Astrocyte of the hippocampus (primary cell): ENCODE results near the gene SEC14L6.

Source experiments
- DNase-seq: peaks from one replicate; pipeline ENCODE4 v3.0.0; 2011; ENCODE audit warnings: low read depth, low spot score

SEC14L6 gene

GRCh38 chr22:30497466-30498150, 48.9 kb downstream of the SEC14L6 start:
- DNase-seq: no peak

- DNase-seq: no peak
Measured at GRCh38 chr22:30495041-30495784, 51.3 kb downstream of the SEC14L6 start.

GRCh38 chr22:30492144-30492543, 54.4 kb downstream of the SEC14L6 start:
- DNase-seq: no peak

- no peak for DNase-seq
Measured at GRCh38 chr22:30491381-30491780, 55.2 kb downstream of the SEC14L6 start.

GRCh38 chr22:30490399-30490798, 56.1 kb downstream of the SEC14L6 start:
- DNase-seq: no peak

- DNase-seq: no peak
Measured at GRCh38 chr22:30488121-30488520, 58.4 kb downstream of the SEC14L6 start.

GRCh38 chr22:30486661-30487115, 59.9 kb downstream of the SEC14L6 start:
- DNase-seq: no peak

GRCh38 chr22:30486118-30486517, 60.4 kb downstream of the SEC14L6 start:
- no peak for DNase-seq

GRCh38 chr22:30485362-30485988, 61.1 kb downstream of the SEC14L6 start:
- DNase-seq: peak; percentile 74

GRCh38 chr22:30483169-30483568, 63.4 kb downstream of the SEC14L6 start:
- no peak for DNase-seq

- peak; percentile 43 for DNase-seq
Measured at GRCh38 chr22:30481711-30482110, 64.8 kb downstream of the SEC14L6 start.

- DNase-seq: no peak
Measured at GRCh38 chr22:30479981-30480380, 66.6 kb downstream of the SEC14L6 start.

- DNase-seq: no peak
Measured at GRCh38 chr22:30474683-30475424, 71.7 kb downstream of the SEC14L6 start.

- no peak for DNase-seq
Measured at GRCh38 chr22:30474121-30474520, 72.4 kb downstream of the SEC14L6 start.

- no peak for DNase-seq
Measured at GRCh38 chr22:30472994-30473720, 73.4 kb downstream of the SEC14L6 start.
